Measurements from ENCODE around the gene THRA.

DNA sequence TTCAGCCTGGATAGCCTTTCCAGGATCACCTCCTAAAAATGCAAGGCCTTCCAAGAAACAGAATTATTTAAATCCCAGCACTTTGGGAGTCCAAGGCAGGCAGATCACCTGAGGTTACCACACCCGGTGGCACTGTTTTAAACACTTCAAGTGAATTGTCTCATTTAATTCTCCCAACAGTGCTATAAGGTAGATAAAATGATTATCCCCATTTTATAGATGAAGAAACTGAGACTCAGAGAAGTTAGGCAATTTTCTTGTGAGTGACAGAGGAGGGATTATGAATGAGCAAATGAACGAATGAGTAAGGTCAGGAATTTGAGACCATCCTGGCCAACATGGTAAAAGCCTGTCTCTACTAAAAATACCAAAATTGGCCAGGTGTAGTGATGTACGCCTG is 16.8 kb downstream of the THRA start:
- TF ChIP-seq, protein P1, sequence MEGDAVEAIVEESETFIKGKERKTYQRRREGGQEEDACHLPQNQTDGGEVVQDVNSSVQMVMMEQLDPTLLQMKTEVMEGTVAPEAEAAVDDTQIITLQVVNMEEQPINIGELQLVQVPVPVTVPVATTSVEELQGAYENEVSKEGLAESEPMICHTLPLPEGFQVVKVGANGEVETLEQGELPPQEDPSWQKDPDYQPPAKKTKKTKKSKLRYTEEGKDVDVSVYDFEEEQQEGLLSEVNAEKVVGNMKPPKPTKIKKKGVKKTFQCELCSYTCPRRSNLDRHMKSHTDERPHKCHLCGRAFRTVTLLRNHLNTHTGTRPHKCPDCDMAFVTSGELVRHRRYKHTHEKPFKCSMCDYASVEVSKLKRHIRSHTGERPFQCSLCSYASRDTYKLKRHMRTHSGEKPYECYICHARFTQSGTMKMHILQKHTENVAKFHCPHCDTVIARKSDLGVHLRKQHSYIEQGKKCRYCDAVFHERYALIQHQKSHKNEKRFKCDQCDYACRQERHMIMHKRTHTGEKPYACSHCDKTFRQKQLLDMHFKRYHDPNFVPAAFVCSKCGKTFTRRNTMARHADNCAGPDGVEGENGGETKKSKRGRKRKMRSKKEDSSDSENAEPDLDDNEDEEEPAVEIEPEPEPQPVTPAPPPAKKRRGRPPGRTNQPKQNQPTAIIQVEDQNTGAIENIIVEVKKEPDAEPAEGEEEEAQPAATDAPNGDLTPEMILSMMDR (IDR thresholded peaks at IDR 0.05) = no peak
- TF ChIP-seq POLR2AphosphoS5 (IDR thresholded peaks at IDR 0.05) = no peak

Measured in suprapubic skin (tissue), 3 donors.